Endothelial cell of umbilical vein (primary cell): ENCODE data around the gene SLC28A1. TPM values are rescaled to one million over a fixed set of nuclear protein-coding genes. Genes with fewer than 3 reads are reported as not detected.

Experiments
- BruUV-seq: library from RNA; stranded (reverse); fragments of 400-500 nt; replicated peaks from 2 replicates; lab custom pipeline; 2021; lab: Mats Ljungman, UMichigan
- CTCF ChIA-PET: fragments of 300-600, 350-600 bp; sonication (Branson Sonifier 250); formaldehyde crosslinking; loops from one replicate; lab custom pipeline; 2021; ENCODE audit warnings: antibody characterized with exemption, inconsistent platforms; lab: Charles Lee
- POLR2A ChIA-PET: fragments of 300-600, 350-600 bp; sonication (Branson Sonifier 250); formaldehyde crosslinking; loops from one replicate; lab custom pipeline; 2021; ENCODE audit warnings: antibody characterized with exemption, inconsistent platforms; lab: Charles Lee
- DNase-seq: peaks from one replicate; pipeline ENCODE4 v3.0.0-alpha.2; 2011; ENCODE audit warnings: low read depth, low spot score
- FAIRE-seq: peaks from 2 replicates; lab custom pipeline; 2011; peaks lifted over from hg19 to GRCh38; lab: Jason Lieb, UNC
- H2AFZ ChIP-seq: 2 replicates; pipeline ENCODE4 v1.6.0; 2012; ENCODE audit warnings: low read depth, low read length, control low read depth, inconsistent platforms
- H3K27ac ChIP-seq: 2 replicates; pipeline ENCODE4 v1.5.1; 2011; ENCODE audit warnings: low read depth, mild to moderate bottlenecking, control low read depth, low read length, moderate library complexity; ENCODE audit not compliant: insufficient read depth
- H3K27me3 ChIP-seq, 2 experiments: 2 replicates each; pipeline versions ENCODE4 v1.6.0 to v1.6.1; 2011; ENCODE audit warnings: low read length in 2 of 2, mixed read lengths in 1 of 2; ENCODE audit not compliant: control insufficient read depth in 2 of 2, insufficient read depth in 2 of 2
- H3K36me3 ChIP-seq, 2 experiments: 2 replicates in 1 of 2; 3 replicates in 1 of 2; pipeline ENCODE4 v1.5.1; 2011; ENCODE audit warnings: low read length in 2 of 2, mild to moderate bottlenecking in 1 of 2, moderate library complexity in 1 of 2; ENCODE audit not compliant: control insufficient read depth in 2 of 2, insufficient read depth in 2 of 2; ENCODE audit errors: extremely low read depth in 1 of 2
- H3K4me1 ChIP-seq: 3 replicates; pipeline ENCODE4 v1.5.1; 2011; ENCODE audit warnings: mild to moderate bottlenecking, low read length; ENCODE audit not compliant: control insufficient read depth, insufficient read depth; ENCODE audit errors: extremely low read depth
- H3K4me2 ChIP-seq: 2 replicates; pipeline ENCODE4 v1.6.1; 2011; ENCODE audit warnings: low read length, control low read depth, mixed read lengths; ENCODE audit not compliant: insufficient read depth
- H3K4me3 ChIP-seq, 3 experiments: fragments of 200-600 bp in 1 of 3; sonication (generic), shearing (Covaris generic) in 1 of 3; replicated peaks in 1 of 3; 2 replicates each; pipeline ENCODE4 v1.5.1; 2011 to 2016; ENCODE audit warnings: control low read depth in 3 of 3, low read length in 3 of 3, mild to moderate bottlenecking in 2 of 3, inconsistent platforms in 1 of 3, low read depth in 1 of 3, moderate library complexity in 1 of 3; ENCODE audit not compliant: insufficient read depth in 1 of 3
- H3K79me2 ChIP-seq: 2 replicates; pipeline ENCODE4 v1.6.0; 2012; ENCODE audit warnings: low read length, inconsistent platforms; ENCODE audit not compliant: control insufficient read depth, insufficient read depth
- H3K9ac ChIP-seq: replicated peaks from 2 replicates; pipeline ENCODE3; 2011; ENCODE audit warnings: low read length, control low read depth; ENCODE audit not compliant: insufficient read depth; ENCODE audit errors: extremely low read depth
- H3K9me1 ChIP-seq: replicated peaks from 3 replicates; pipeline ENCODE4 v1.6.0; 2011; ENCODE audit warnings: mild to moderate bottlenecking, low read length; ENCODE audit not compliant: control insufficient read depth, insufficient read depth; ENCODE audit errors: extremely low read depth
- H3K9me3 ChIP-seq: replicated peaks from 2 replicates; pipeline ENCODE4 v1.5.1; 2012; ENCODE audit warnings: low read length, inconsistent platforms; ENCODE audit not compliant: control insufficient read depth, insufficient read depth
- H4K20me1 ChIP-seq: replicated peaks from 2 replicates; pipeline ENCODE3; 2011; ENCODE audit warnings: mild to moderate bottlenecking, low read length; ENCODE audit not compliant: control insufficient read depth, insufficient read depth; ENCODE audit errors: extremely low read depth
- EZH2 ChIP-seq: IDR thresholded peaks from 2 replicates; pipeline ENCODE4 v1.6.1; 2012; ENCODE audit warnings: borderline replicate concordance, low read depth, mild to moderate bottlenecking, moderate library complexity, low read length, inconsistent platforms; ENCODE audit not compliant: severe bottlenecking
- JUN ChIP-seq: IDR thresholded peaks from 2 replicates; pipeline ENCODE4 v1.6.1; 2011; ENCODE audit warnings: borderline replicate concordance, low read depth; ENCODE audit not compliant: insufficient read length, insufficient read depth
- POLR2A ChIP-seq: IDR thresholded peaks from 2 replicates; pipeline ENCODE4 v1.6.1; 2012; ENCODE audit warnings: low read depth, mild to moderate bottlenecking, control low read depth, low read length
- POLR2AphosphoS5 ChIP-seq: IDR thresholded peaks from 2 replicates; pipeline ENCODE4 v1.6.1; 2012; ENCODE audit warnings: low read depth, mild to moderate bottlenecking, control low read depth, low read length, moderate library complexity; ENCODE audit not compliant: insufficient read depth
- dilution Hi-C: fragments of 300-500 bp; cut with MboI; formaldehyde crosslinking; loops from one replicate; pipeline ENCODE4 v1.15.0; 2019; ENCODE audit warnings: low sequenced_read_pairs; ENCODE audit not compliant: extremely low pct_ligation_motif_present
- intact Hi-C: fragments of 100-400 bp; cut with micrococcal nuclease; formaldehyde crosslinking; loops from one replicate; pipeline ENCODE4 v1.10.0; 2022
- polyA plus RNA-seq, 4 experiments: library from polyadenylated mRNA; depleted of rRNA in 3 of 4; stranded (reverse) in 3 of 4; unstranded in 1 of 4; fragments of >200 nt; gene quantifications; 2 replicates each; pipeline versions ENCODE4 v1.2.1 to v1.2.3, GENCODE V29; 2011 to 2012; ENCODE audit warnings: missing spikeins in 1 of 4
- total RNA-seq: library from RNA; stranded (reverse); gene quantifications from 2 replicates; pipeline ENCODE4 v1.2.3, GENCODE V29; 2021
- TF ChIP-seq, protein P1 (sequence below), 2 donors: IDR thresholded peaks; 1 replicate in 1 of 2; 2 replicates in 1 of 2; pipeline ENCODE4 v1.5.1; 2011; ENCODE audit warnings: low read length in 2 of 2, mild to moderate bottlenecking in 2 of 2, moderate library complexity in 2 of 2, control low read depth in 1 of 2, inconsistent platforms in 1 of 2, low read depth in 1 of 2; ENCODE audit not compliant: insufficient read depth in 1 of 2; ENCODE audit errors: extremely low read depth in 1 of 2

SLC28A1 gene
- total and polyA plus RNA-seq, 2 donors (not counting 3 experiments of a cell fraction or from before 2014, with no cell fraction given), result not detected

DNA sequence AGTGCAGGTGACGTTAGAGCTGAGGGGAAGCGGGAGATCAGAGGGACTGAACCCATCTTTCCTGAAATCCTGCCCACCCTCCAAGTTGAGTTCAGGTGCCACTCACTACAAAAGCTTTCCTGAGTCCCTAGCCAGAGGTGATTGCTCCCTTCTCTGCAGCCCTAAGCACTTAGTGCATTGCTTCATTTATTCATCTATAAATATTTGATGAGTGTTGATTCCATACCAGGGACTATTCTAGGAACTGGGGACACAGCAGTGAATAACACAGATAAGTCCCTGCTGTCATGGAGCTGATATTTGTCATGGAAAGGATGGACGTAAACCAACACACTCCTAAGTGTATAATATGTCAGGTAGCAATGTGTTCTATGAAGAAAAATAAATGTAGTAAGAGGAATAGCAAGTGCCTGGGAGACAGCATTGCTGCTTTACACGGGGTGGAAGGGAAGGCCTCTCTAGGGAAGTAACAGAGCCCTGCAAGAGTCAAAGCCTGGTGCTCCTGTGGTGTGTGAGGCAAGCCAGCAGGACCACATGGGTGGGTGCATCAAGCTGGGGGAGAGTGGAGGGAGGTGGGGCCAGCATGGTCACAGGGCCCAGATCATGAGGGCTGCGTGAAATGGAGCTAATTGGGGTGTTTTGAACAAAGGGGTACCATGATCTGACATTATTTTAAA, 48.7 kb upstream of the SLC28A1 start:
- TF ChIP-seq, protein P1, sequence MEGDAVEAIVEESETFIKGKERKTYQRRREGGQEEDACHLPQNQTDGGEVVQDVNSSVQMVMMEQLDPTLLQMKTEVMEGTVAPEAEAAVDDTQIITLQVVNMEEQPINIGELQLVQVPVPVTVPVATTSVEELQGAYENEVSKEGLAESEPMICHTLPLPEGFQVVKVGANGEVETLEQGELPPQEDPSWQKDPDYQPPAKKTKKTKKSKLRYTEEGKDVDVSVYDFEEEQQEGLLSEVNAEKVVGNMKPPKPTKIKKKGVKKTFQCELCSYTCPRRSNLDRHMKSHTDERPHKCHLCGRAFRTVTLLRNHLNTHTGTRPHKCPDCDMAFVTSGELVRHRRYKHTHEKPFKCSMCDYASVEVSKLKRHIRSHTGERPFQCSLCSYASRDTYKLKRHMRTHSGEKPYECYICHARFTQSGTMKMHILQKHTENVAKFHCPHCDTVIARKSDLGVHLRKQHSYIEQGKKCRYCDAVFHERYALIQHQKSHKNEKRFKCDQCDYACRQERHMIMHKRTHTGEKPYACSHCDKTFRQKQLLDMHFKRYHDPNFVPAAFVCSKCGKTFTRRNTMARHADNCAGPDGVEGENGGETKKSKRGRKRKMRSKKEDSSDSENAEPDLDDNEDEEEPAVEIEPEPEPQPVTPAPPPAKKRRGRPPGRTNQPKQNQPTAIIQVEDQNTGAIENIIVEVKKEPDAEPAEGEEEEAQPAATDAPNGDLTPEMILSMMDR (IDR thresholded peaks at IDR 0.05; ENCODE audit: extremely low read depth in 1 of 2, insufficient read depth in 1 of 2, low read depth in 1 of 2, low read length in 2 of 2), result no peak
- TF ChIP-seq POLR2AphosphoS5, result no peak
- no peak for TF ChIP-seq POLR2A
- TF ChIP-seq EZH2, result no peak
- TF ChIP-seq JUN, result no peak
- H3K79me2 ChIP-seq, result no peaks in the 10 kb centered on the region
- no peak overlapping the region for H3K4me2 ChIP-seq
- peaks cover 0 to 22% of the 10 kb centered on the region in 2 experiments for H3K36me3 ChIP-seq
- ChIA-PET CTCF (interaction anchor here (0.7 to 1.6 kb wide), 4 partner anchors 11 to 70 kb away, joined by 3 to 4 read pairs (median 3); no protein-coding TSS in a partner anchor), POLR2A (no interaction called here)
- intact Hi-C loops, result no loop called here
- no peak for FAIRE-seq
- H3K9ac ChIP-seq, result no peak overlapping the region
- dilution Hi-C loops, result loop anchor here (25.0 kb wide), 1 partner anchor 127 kb away; no protein-coding TSS in a partner anchor
- H3K27me3 ChIP-seq, result no peaks in the 10 kb centered on the region
- DNase-seq, result no peak
- H3K9me3 ChIP-seq, result no peaks in the 10 kb centered on the region
- no peaks in the 10 kb centered on the region for H4K20me1 ChIP-seq
- H3K27ac ChIP-seq, result no peak overlapping the region
- no TSS peak for BruUV-seq
- peaks cover 13% of the 10 kb centered on the region for H3K4me1 ChIP-seq
- H3K4me3 ChIP-seq, result no peak overlapping the region
- H2AFZ ChIP-seq, result no peak overlapping the region
- H3K9me1 ChIP-seq, result no peaks in the 10 kb centered on the region
